ENCODE measurements around the gene ZNF710. TPM values are rescaled to one million over a fixed set of nuclear protein-coding genes. Genes with fewer than 3 reads are reported as not detected.

The ZNF710 gene
- total and polyA plus RNA-seq, 9 of the 15 experiments (the other 6 are each of a cell fraction or from before 2014, with no cell fraction given) = 0.56 to 14.2 (median 5.2) TPM

GRCh38 chr15:90042766-90043529, 41.8 kb downstream of the ZNF710 start (continued):
- no peak for TF ChIP-seq ZNF589 (CRISPR knock-in tag; IDR thresholded peaks at IDR 0.05; ENCODE audit: low read depth)

GRCh38 chr15:90043530-90044010, 42.4 kb downstream of the ZNF710 start:
- Histone ChIP-seq H3K27ac (ENCODE audit: extremely low read depth, low read depth, low read length) (no peak overlapping the region), H3K9me1 (ENCODE audit: control insufficient read depth, insufficient read depth, low read length) (no peaks in the 10 kb centered on the region), H3K4me3 (no peak overlapping the region), H2AFZ (ENCODE audit: low read depth, low read length) (no peak overlapping the region), H3K4me2 (ENCODE audit: insufficient read depth, low read length) (no peak overlapping the region), H3K9ac (ENCODE audit: insufficient read depth in 1 of 2, low read depth in 2 of 2, low read length in 2 of 2) (no peak overlapping the region), H4K20me1 (replicated peaks; ENCODE audit: control insufficient read depth, insufficient read depth, low read length) (0 out of 2 replicates have a peak, but pooled peaks cover 4% of the 10 kb centered on the region), H3K27me3 (ENCODE audit: control insufficient read depth in 2 of 2, insufficient read depth in 2 of 2, low read length in 2 of 2) (no peaks in the 10 kb centered on the region), H3K79me2 (ENCODE audit: control insufficient read depth, insufficient read depth, low read length) (no peaks in the 10 kb centered on the region; the same call in 2 of the 3 replicates), H3K9me3 (replicated peaks; ENCODE audit: control insufficient read depth, insufficient read depth, low read depth, low read length) (no peaks in the 10 kb centered on the region), H3K4me1 (replicated peaks in 1 of 2; ENCODE audit: control insufficient read depth in 2 of 2, insufficient read depth in 2 of 2, low read length in 2 of 2) (peaks cover 23 to 34% of the 10 kb centered on the region in 2 experiments), H3K36me3 (ENCODE audit: control insufficient read depth, insufficient read depth, low read length) (no peaks in the 10 kb centered on the region)
- in situ Hi-C loops (cut with MboI) = no loop called here
- TF ChIP-seq BDP1 (IDR thresholded peaks at IDR 0.05; ENCODE audit: insufficient read depth, insufficient read length) = no peak
- TF ChIP-seq SMAD2 (IDR thresholded peaks at IDR 0.05; ENCODE audit: low read depth, low read length) = no peak
- peak; percentile 57; the same call in 1 of the 2 replicates for TF ChIP-seq ZNF512 (tag; IDR thresholded peaks at IDR 0.05)
- no peak for TF ChIP-seq SIX5 (IDR thresholded peaks at IDR 0.05; ENCODE audit: borderline replicate concordance in 1 of 2, insufficient read depth in 1 of 2, low read depth in 1 of 2, low read length in 2 of 2)
- no peak for TF ChIP-seq ILK (tag; IDR thresholded peaks at IDR 0.05; ENCODE audit: borderline replicate concordance, low read depth)
- TF ChIP-seq PKNOX1 (IDR thresholded peaks at IDR 0.05) = 0 out of 2 replicates have a peak, but pooled peaks have one; percentile 15
- intact Hi-C loops (cut with micrococcal nuclease) = no loop called here
- FAIRE-seq (no peak), ATAC-seq (no peak), DNase-seq (ENCODE audit: extremely low read depth in 1 of 4, low spot score in 3 of 4) (no peak)
- CTCF ChIA-PET (ENCODE audit: low intra/inter-chr PET ratio) = no interaction called here
- WGBS (ENCODE audit: insufficient coverage, low coverage, missing lambda C conversion rate) = 65% methylated on average over 4 of the region's 5 CpGs
- no TSS peak for BruUV-seq (replicated peaks)
- POLR2A ChIA-PET = interaction anchor here (1.3 kb wide), 1 partner anchor 12 kb away, joined by 3 read pairs; no protein-coding TSS in a partner anchor

Data from K562 (cell line).